H1 (cell line): ENCODE measurements around the gene PDE6D. TPM values are rescaled to one million over a fixed set of nuclear protein-coding genes. Genes with fewer than 3 reads are reported as not detected.

Experiments
- CTCF ChIA-PET: fragments of 300-600 bp; sonication (Branson Sonifier 250); formaldehyde crosslinking; loops from one replicate; lab custom pipeline; 2021; ENCODE audit not compliant: partially characterized antibody; lab: Charles Lee
- POLR2A ChIA-PET: fragments of 300-600 bp; sonication (Branson Sonifier 250); formaldehyde crosslinking; loops from one replicate; lab custom pipeline; 2021; ENCODE audit warnings: inconsistent platforms; ENCODE audit not compliant: partially characterized antibody; lab: Charles Lee
- DNase-seq, 2 experiments: peaks; one replicate each; pipeline versions ENCODE4 v3.0.0 to v3.0.0-alpha.2; 2010 to 2022; ENCODE audit warnings: low spot score in 2 of 2, low read depth in 1 of 2, mixed read lengths in 1 of 2
- FAIRE-seq: peaks from 2 replicates; lab custom pipeline; 2011; peaks lifted over from hg19 to GRCh38; lab: Jason Lieb, UNC
- H2AFZ ChIP-seq: 2 replicates; pipeline ENCODE4 v1.8.1; 2012; ENCODE audit warnings: low read length, inconsistent platforms
- H2AK5ac ChIP-seq: 2 replicates; pipeline ENCODE4 v1.6.1; 2013; ENCODE audit warnings: low read depth, low read length
- H2BK120ac ChIP-seq: replicated peaks from 2 replicates; pipeline ENCODE3; 2013; ENCODE audit warnings: low read depth, low read length, inconsistent platforms
- H2BK12ac ChIP-seq: 2 replicates; pipeline ENCODE4 v1.6.1; 2013; ENCODE audit warnings: low read depth, low read length
- H2BK15ac ChIP-seq: 2 replicates; pipeline ENCODE4 v1.6.1; 2013; ENCODE audit warnings: low read length
- H2BK20ac ChIP-seq: 2 replicates; pipeline ENCODE4 v1.6.1; 2013; ENCODE audit warnings: low read length
- H2BK5ac ChIP-seq: 2 replicates; pipeline ENCODE4 v1.6.1; 2013; ENCODE audit warnings: low read depth, low read length
- H3K14ac ChIP-seq: 2 replicates; pipeline ENCODE4 v1.6.1; 2013; ENCODE audit warnings: inconsistent platforms; ENCODE audit not compliant: insufficient read length
- H3K18ac ChIP-seq: 2 replicates; pipeline ENCODE4 v1.6.1; 2013; ENCODE audit warnings: low read length; ENCODE audit errors: extremely low read depth
- H3K23ac ChIP-seq: 2 replicates; pipeline ENCODE4 v1.6.1; 2013; ENCODE audit warnings: inconsistent platforms; ENCODE audit not compliant: insufficient read length
- H3K23me2 ChIP-seq: 2 replicates; pipeline ENCODE4 v1.6.1; 2013; ENCODE audit warnings: low read depth, low read length
- H3K27ac ChIP-seq: 2 replicates; pipeline ENCODE4 v1.6.1; 2011; ENCODE audit warnings: low read depth, low read length, inconsistent platforms
- H3K27me3 ChIP-seq, 4 experiments: replicated peaks in 1 of 4; 1 replicate in 1 of 4; 2 replicates in 3 of 4; pipeline versions ENCODE4 v1.6.1 to v1.8.1; 2011 to 2013; ENCODE audit warnings: low read length in 3 of 4, mild to moderate bottlenecking in 3 of 4, inconsistent platforms in 2 of 4, mixed read lengths in 2 of 4, moderate library complexity in 1 of 4; ENCODE audit not compliant: control insufficient read depth in 3 of 4, insufficient read depth in 3 of 4; ENCODE audit errors: extremely low read depth in 1 of 4
- H3K36me3 ChIP-seq, 4 experiments: 2 replicates each; pipeline versions ENCODE4 v1.6.1 to v1.8.1; 2011 to 2013; ENCODE audit warnings: mild to moderate bottlenecking in 4 of 4, low read length in 3 of 4, moderate library complexity in 2 of 4, control low read depth in 1 of 4, inconsistent platforms in 1 of 4; ENCODE audit not compliant: insufficient read depth in 4 of 4, control insufficient read depth in 2 of 4
- H3K4ac ChIP-seq: replicated peaks from 2 replicates; pipeline ENCODE3; 2013; ENCODE audit warnings: low read length, low read depth, mixed read lengths, inconsistent platforms; ENCODE audit not compliant: insufficient read length
- H3K4me1 ChIP-seq, 4 experiments: replicated peaks in 1 of 4; 1 replicate in 1 of 4; 2 replicates in 3 of 4; pipeline versions ENCODE4 v1.6.1 to v1.8.1; 2011 to 2013; ENCODE audit warnings: low read length in 3 of 4, inconsistent platforms in 2 of 4, mixed read lengths in 1 of 4; ENCODE audit not compliant: insufficient read depth in 4 of 4, control insufficient read depth in 3 of 4
- H3K4me2 ChIP-seq, 2 experiments: 2 replicates each; pipeline versions ENCODE4 v1.6.1 to v1.8.1; 2011 to 2013; ENCODE audit warnings: low read depth in 2 of 2, low read length in 2 of 2, control low read depth in 1 of 2, inconsistent platforms in 1 of 2, mild to moderate bottlenecking in 1 of 2; ENCODE audit not compliant: insufficient read depth in 1 of 2
- H3K4me3 ChIP-seq, 4 experiments: fragments of 200-600, 300-600 bp in 1 of 4; sonication (generic), shearing (Covaris generic), sonication (Bioruptor Twin) in 1 of 4; 2 replicates each; pipeline versions ENCODE4 v1.5.1 to v1.8.1; 2011 to 2016; ENCODE audit warnings: low read length in 4 of 4, low read depth in 3 of 4, control low read depth in 2 of 4, inconsistent platforms in 2 of 4, mild to moderate bottlenecking in 2 of 4, mixed read lengths in 1 of 4, moderate library complexity in 1 of 4; ENCODE audit not compliant: insufficient read depth in 2 of 4; ENCODE audit errors: extremely low read depth in 1 of 4
- H3K56ac ChIP-seq: replicated peaks from 2 replicates; pipeline ENCODE3; 2013; ENCODE audit warnings: low read depth, mild to moderate bottlenecking, mixed read lengths, low read length, inconsistent platforms; ENCODE audit not compliant: insufficient read length
- H3K79me1 ChIP-seq: 2 replicates; pipeline ENCODE4 v1.6.1; 2013; ENCODE audit warnings: low read depth, low read length, control low read depth
- H3K79me2 ChIP-seq, 2 experiments: 2 replicates each; pipeline versions ENCODE4 v1.6.1 to v1.8.1; 2012 to 2013; ENCODE audit warnings: low read length in 2 of 2, mild to moderate bottlenecking in 2 of 2, inconsistent platforms in 1 of 2; ENCODE audit not compliant: insufficient read depth in 2 of 2, control insufficient read depth in 1 of 2
- H3K9ac ChIP-seq, 4 experiments: replicated peaks in 1 of 4; 1 replicate in 1 of 4; 2 replicates in 3 of 4; pipeline versions ENCODE4 v1.6.1 to v1.8.1; 2011 to 2013; ENCODE audit warnings: low read depth in 3 of 4, low read length in 3 of 4, control low read depth in 2 of 4, mild to moderate bottlenecking in 2 of 4, moderate library complexity in 2 of 4, inconsistent platforms in 1 of 4; ENCODE audit errors: extremely low read depth in 1 of 4
- H3K9me3 ChIP-seq, 2 experiments: 2 replicates each; pipeline versions ENCODE4 v1.6.1 to v1.8.1; 2012 to 2013; ENCODE audit warnings: mild to moderate bottlenecking in 2 of 2, moderate library complexity in 2 of 2, control low read depth in 1 of 2, inconsistent platforms in 1 of 2, low read depth in 1 of 2, low read length in 1 of 2, mixed read lengths in 1 of 2; ENCODE audit not compliant: insufficient read depth in 2 of 2
- H4K20me1 ChIP-seq, 2 experiments: replicated peaks in 1 of 2; 2 replicates each; pipeline versions ENCODE3 to v1.8.1; 2011 to 2013; ENCODE audit warnings: inconsistent platforms in 2 of 2, low read length in 2 of 2, mild to moderate bottlenecking in 1 of 2; ENCODE audit not compliant: insufficient read depth in 2 of 2, control insufficient read depth in 1 of 2
- H4K5ac ChIP-seq: 2 replicates; pipeline ENCODE4 v1.6.1; 2013; ENCODE audit warnings: low read length, low read depth, mixed read lengths, inconsistent platforms; ENCODE audit not compliant: insufficient read length
- H4K8ac ChIP-seq: 2 replicates; pipeline ENCODE4 v1.8.0; 2013; ENCODE audit warnings: mild to moderate bottlenecking, moderate library complexity, low read length, inconsistent platforms; ENCODE audit not compliant: insufficient read depth; ENCODE audit errors: extremely low read depth
- H4K91ac ChIP-seq: replicated peaks from 2 replicates; pipeline ENCODE3; 2013; ENCODE audit warnings: low read length, mixed read lengths, inconsistent platforms; ENCODE audit not compliant: insufficient read length
- CBX5 ChIP-seq: fragments of 300-800, 300-1000 bp; sonication (generic); IDR thresholded peaks from 2 replicates; pipeline ENCODE4 v1.7.1; 2016; ENCODE audit warnings: antibody characterized with exemption, low read length, low read depth
- CBX8 ChIP-seq: fragments of 300-800, 300-1000 bp; sonication (generic); IDR thresholded peaks from 2 replicates; pipeline ENCODE4 v1.7.1; 2016; ENCODE audit warnings: low read depth, low read length, borderline replicate concordance
- CHD1 ChIP-seq: IDR thresholded peaks from 2 replicates; pipeline ENCODE4 v1.6.1; 2012; ENCODE audit warnings: low read depth, low read length, improper control_type of control experiment
- CTBP2 ChIP-seq: IDR thresholded peaks from 2 replicates; pipeline ENCODE4 v1.7.0; 2011; ENCODE audit warnings: borderline replicate concordance, mild to moderate bottlenecking, moderate library complexity, mixed read lengths, low read length; ENCODE audit not compliant: insufficient read depth, insufficient read length
- EP300 ChIP-seq, 2 experiments: IDR thresholded peaks; 1 replicate in 1 of 2; 2 replicates in 1 of 2; pipeline ENCODE4 v1.6.1; 2011 to 2012; ENCODE audit warnings: low read depth in 2 of 2, low read length in 2 of 2, mild to moderate bottlenecking in 2 of 2, borderline replicate concordance in 1 of 2, inconsistent platforms in 1 of 2, moderate library complexity in 1 of 2
- KDM4A ChIP-seq: IDR thresholded peaks from one replicate; pipeline ENCODE4 v1.7.1; 2012; ENCODE audit warnings: low read depth, mild to moderate bottlenecking, moderate library complexity, low read length, inconsistent platforms; ENCODE audit not compliant: severe bottlenecking
- SP4 ChIP-seq: IDR thresholded peaks from 2 replicates; pipeline ENCODE4 v1.6.1; 2012; ENCODE audit warnings: low read length, inconsistent platforms
- TAF7 ChIP-seq: optimal IDR thresholded peaks from 2 replicates; pipeline ENCODE3; 2011; ENCODE audit warnings: low read depth, mild to moderate bottlenecking, inconsistent platforms, low read length, moderate library complexity, borderline replicate concordance
- TCF12 ChIP-seq: IDR thresholded peaks from 2 replicates; pipeline ENCODE4 v1.6.1; 2011; ENCODE audit warnings: low read depth, mild to moderate bottlenecking, low read length
- WGBS, 2 experiments: shearing (Covaris generic) in 1 of 2; methylation state at CpG; one replicate each; pipeline versions ENCODE4 v1.1.6 to v1.1.7; 2013 to 2015; ENCODE audit warnings: low lambda C conversion rate in 2 of 2, mixed read lengths in 2 of 2, inconsistent platforms in 1 of 2, low coverage in 1 of 2, missing lambda C conversion rate in 1 of 2; ENCODE audit not compliant: insufficient replicate concordance in 2 of 2, insufficient coverage in 1 of 2, insufficient read length in 1 of 2; ENCODE audit errors: extremely low coverage in 1 of 2, missing lambda C conversion rate in 1 of 2; 5-methylcytosine and 5-hydroxymethylcytosine counted together
- polyA plus RNA-seq, 7 experiments: library from polyadenylated mRNA; depleted of rRNA in 3 of 7; stranded (reverse) in 5 of 7; unstranded in 2 of 7; fragments of >200 nt in 5 of 7; fragments of 200-250 nt in 2 of 7; gene quantifications; 1 replicate in 5 of 7; 2 replicates in 1 of 7; 4 replicates in 1 of 7; pipeline versions ENCODE4 v1.2.1 to v1.2.3, GENCODE V29; 2011 to 2013; ENCODE audit warnings: missing spikeins in 2 of 7, mixed read lengths in 2 of 7
- total RNA-seq: library from RNA; stranded (reverse); fragmentation: NEBNext Ultra II Directional; extraction: Animal tissue kit (Norgen Biotek cat#: 25700); gene quantifications from 2 replicates; pipeline ENCODE4 v1.2.1, GENCODE V29; 2021
- TF ChIP-seq, protein P1 (sequence below): IDR thresholded peaks from 2 replicates; pipeline ENCODE4 v1.6.1; 2012; ENCODE audit warnings: inconsistent platforms

The PDE6D gene
- total and polyA plus RNA-seq, 2 of the 8 experiments (the other 6 are each of a cell fraction or from before 2014, with no cell fraction given): 33.7 to 63.9 TPM

DNA sequence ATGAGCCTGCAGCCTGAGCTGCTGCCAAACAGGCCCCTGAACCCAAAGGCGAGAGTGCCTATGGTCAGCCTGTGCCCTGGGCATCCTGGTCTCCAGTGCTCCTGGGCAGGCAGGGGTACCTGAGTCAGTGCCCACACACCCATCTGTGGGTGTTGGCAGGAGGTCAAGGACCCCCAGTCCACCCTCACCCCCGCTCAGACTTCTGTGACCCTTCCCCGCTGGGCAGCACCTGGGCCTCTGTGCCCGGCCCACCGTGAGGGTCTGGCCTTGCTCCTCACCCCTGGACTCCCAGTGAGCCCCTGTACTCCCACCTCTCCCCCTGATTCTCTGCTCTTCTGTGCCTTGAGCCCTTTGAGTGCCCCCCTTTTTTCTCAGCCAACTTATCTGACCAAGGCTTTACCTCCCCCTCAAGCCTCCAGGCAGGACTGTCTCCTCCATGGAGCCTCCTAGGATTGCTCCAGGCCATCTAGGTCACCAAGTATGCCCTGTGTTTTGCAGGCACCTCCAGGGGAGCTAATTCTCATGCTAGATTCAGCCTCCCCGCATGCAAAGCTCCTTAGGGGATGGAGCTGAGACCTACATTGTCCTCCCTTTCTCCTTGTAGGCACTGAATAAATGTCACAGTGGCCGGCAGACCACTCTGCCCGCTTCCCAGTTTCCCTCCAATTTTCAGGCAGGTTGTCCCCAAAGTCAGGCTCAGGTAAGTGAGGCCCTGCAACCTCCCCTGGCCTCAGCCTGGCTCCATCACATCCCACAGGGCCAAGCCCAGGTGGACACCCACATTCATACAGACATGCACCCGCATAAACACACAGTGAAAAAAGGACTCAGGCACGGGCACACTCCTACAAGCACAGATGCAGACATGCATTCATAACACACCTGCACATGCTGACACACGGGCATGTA is 94.6 kb downstream of the PDE6D start:
- Histone ChIP-seq H3K4me1 (peaks cover 4 to 50% (median 27%) of the 10 kb centered on the region in 4 experiments), H4K20me1 (no peaks in the 10 kb centered on the region), H4K5ac (no peak overlapping the region), H3K23me2 (peaks cover 3% of the 10 kb centered on the region; the same call in 1 of the 2 replicates), H3K27me3 (no peaks in the 10 kb centered on the region), H3K36me3 (no peaks in the 10 kb centered on the region), H2AK5ac (peak overlapping the region; percentile 98), H3K79me1 (no peaks in the 10 kb centered on the region), H2BK15ac (peak overlapping the region; percentile 100), H3K23ac (no peak overlapping the region), H3K27ac (no peak overlapping the region), H3K9ac (peak overlapping the region in 2 of 4 experiments; percentile 25 to 28; a peak in 3 of 7 replicates), H4K8ac (peak overlapping the region; percentile 59; the same call in 1 of the 2 replicates), H2BK20ac (peak overlapping the region; percentile 100; the same call in 1 of the 2 replicates), H2BK12ac (peak overlapping the region; percentile 100), H3K56ac (no peak overlapping the region), H3K79me2 (no peaks in the 10 kb centered on the region), H3K4me2 (peak overlapping the region; percentile 43 to 72; a peak in 3 of 4 replicates), H2BK5ac (peak overlapping the region; percentile 96), H2AFZ (no peak overlapping the region), H3K14ac (no peak overlapping the region), H4K91ac (peak overlapping the region; percentile 99), H3K4me3 (peak overlapping the region in 2 of 4 experiments; percentile 10 to 54; a peak in 2 of 8 replicates), H3K9me3 (no peaks in the 10 kb centered on the region), H3K18ac (peak overlapping the region; percentile 63), H3K4ac (peak overlapping the region; percentile 98), H2BK120ac (peak overlapping the region; percentile 55)
- CTCF ChIA-PET: interaction anchor here (0.8 to 31.4 kb wide), 19 partner anchors 8 to 130 kb away, joined by 3 to 555 read pairs (median 7); partner anchors contain the start of gene PTMA
- POLR2A ChIA-PET: interaction anchor here (0.8 to 27.8 kb wide), 15 partner anchors 9 to 114 kb away, joined by 3 to 1080 read pairs (median 3); partner anchors contain the start of genes COPS7B and PTMA
- no peak for FAIRE-seq
- WGBS, 2 experiments: 77% methylated on average over 11 of the region's 11 CpGs; no CpG with 5 or more reads in 1 of the 2 experiments
- DNase-seq: no peak
- TF ChIP-seq TCF12 (no peak), TAF7 (no peak), CHD1 (no peak), CBX5 (no peak), KDM4A (no peak), CTBP2 (no peak), EP300 (IDR thresholded peaks at IDR 0.05; ENCODE audit: borderline replicate concordance in 1 of 2, low read depth in 2 of 2, low read length in 2 of 2) (no peak), SP4 (no peak), CBX8 (no peak)
- TF ChIP-seq, protein P1, sequence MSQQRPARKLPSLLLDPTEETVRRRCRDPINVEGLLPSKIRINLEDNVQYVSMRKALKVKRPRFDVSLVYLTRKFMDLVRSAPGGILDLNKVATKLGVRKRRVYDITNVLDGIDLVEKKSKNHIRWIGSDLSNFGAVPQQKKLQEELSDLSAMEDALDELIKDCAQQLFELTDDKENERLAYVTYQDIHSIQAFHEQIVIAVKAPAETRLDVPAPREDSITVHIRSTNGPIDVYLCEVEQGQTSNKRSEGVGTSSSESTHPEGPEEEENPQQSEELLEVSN: no peak
